Gastrocnemius medialis (tissue), 4 donors: Measurements from ENCODE around the gene SCUBE3. TPM values are rescaled to one million over a fixed set of nuclear protein-coding genes. Genes with fewer than 3 reads are reported as not detected.

Experiments used
- ATAC-seq, 2 donors: fragments of 150-250 bp; one replicate each; pipeline ENCODE4 v1.9.1; 2016
- DNase-seq, 2 donors: peaks; one replicate each; pipeline ENCODE4 v3.0.0-alpha.2; 2019
- H3K27ac ChIP-seq, 4 donors: fragments of 200-600 bp; sonication (generic); 1 replicate in 1 of 4; 2 replicates in 3 of 4; pipeline ENCODE4 v1.5.1; 2016 to 2018; ENCODE audit warnings: mild to moderate bottlenecking in 2 of 4, moderate library complexity in 1 of 4
- H3K27me3 ChIP-seq, 3 donors: fragments of 200-600 bp; sonication (generic) in 2 of 3; 1 replicate in 1 of 3; 2 replicates in 2 of 3; pipeline versions ENCODE4 v1.5.1 to v1.6.0; 2016 to 2019; ENCODE audit warnings: mild to moderate bottlenecking in 1 of 3, moderate library complexity in 1 of 3
- H3K36me3 ChIP-seq, 2 donors: fragments of 200-600 bp; sonication (generic) in 1 of 2; one replicate each; pipeline ENCODE4 v1.5.1; 2017 to 2018
- H3K4me1 ChIP-seq, 2 donors: fragments of 200-600 bp; sonication (generic) in 1 of 2; one replicate each; pipeline ENCODE4 v1.5.1; 2016 to 2017; ENCODE audit warnings: mild to moderate bottlenecking in 2 of 2
- H3K4me3 ChIP-seq, 4 donors: fragments of 200-600 bp; sonication (generic) in 3 of 4; 1 replicate in 1 of 4; 2 replicates in 3 of 4; pipeline ENCODE4 v1.5.1; 2016 to 2019; ENCODE audit warnings: mild to moderate bottlenecking in 2 of 4
- H3K9me3 ChIP-seq, 3 donors: fragments of 200-600 bp; sonication (generic) in 2 of 3; 1 replicate in 1 of 3; 2 replicates in 2 of 3; pipeline ENCODE4 v1.5.1; 2016 to 2019
- POLR2A ChIP-seq, 2 donors: fragments of 450-650 bp; IDR thresholded peaks; one replicate each; pipeline ENCODE4 v1.6.1; 2017; ENCODE audit warnings: antibody characterized with exemption in 2 of 2, mild to moderate bottlenecking in 2 of 2, moderate library complexity in 2 of 2
- in situ Hi-C, 4 donors: fragments of 200-750 bp; cut with MboI; loops; one replicate each; pipeline versions ENCODE4 v1.15.0 to v1.8.0; 2017; ENCODE audit warnings: low sequenced_read_pairs in 4 of 4
- intact Hi-C: fragments of 100-400 bp; cut with DNase I; formaldehyde crosslinking; loops from one replicate; pipeline ENCODE4 v1.15.1; 2023; ENCODE audit warnings: low total_unique reads
- total RNA-seq, 4 donors: library from RNA; depleted of rRNA; stranded (reverse); fragments of >200 nt; gene quantifications; one replicate each; pipeline versions ENCODE4 v1.1.0 to v1.2.3, GENCODE V29; 2016
- TF ChIP-seq, protein P1 (sequence below), 5 experiments: fragments of 450-650 bp in 3 of 5; fragments of 200-600 bp in 2 of 5; sonication (generic) in 2 of 5; IDR thresholded peaks in 4 of 5; conservative IDR thresholded peaks in 1 of 5; 1 replicate in 4 of 5; 2 replicates in 1 of 5; pipeline ENCODE4 v1.5.1; 2016 to 2019; ENCODE audit warnings: antibody characterized with exemption in 5 of 5, mild to moderate bottlenecking in 3 of 5, moderate library complexity in 3 of 5

SCUBE3 gene
- total RNA-seq, 4 donors from 2014 or later, result 0.05 to 0.07 TPM; not detected in 2

DNA sequence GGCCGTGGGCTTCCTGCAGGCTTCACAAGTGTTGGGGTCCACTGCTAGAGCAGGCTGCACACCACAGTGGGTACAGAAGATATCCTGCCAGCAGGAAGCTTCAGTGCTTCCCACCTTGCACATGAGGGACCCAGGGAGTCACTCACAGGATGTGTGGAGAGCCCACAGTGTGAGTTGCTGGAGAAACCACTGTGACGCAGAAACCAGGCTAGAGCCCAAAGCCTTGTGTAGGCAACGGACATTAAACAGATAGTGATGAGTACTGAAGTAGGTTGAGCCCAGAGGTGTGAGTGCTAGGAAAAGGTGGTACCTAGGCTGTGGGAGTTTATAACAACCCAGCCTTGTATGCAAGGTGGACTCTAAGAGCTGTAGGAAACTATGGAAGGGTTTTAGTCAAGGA, 65.0 kb downstream of the SCUBE3 start:
- H3K36me3 ChIP-seq, result no peaks in the 10 kb centered on the region
- in situ Hi-C loops (no loop called here), intact Hi-C loops (no loop called here)
- ATAC-seq, result no peak
- no peak overlapping the region for H3K27ac ChIP-seq
- no peak overlapping the region for H3K4me3 ChIP-seq
- H3K9me3 ChIP-seq, result no peaks in the 10 kb centered on the region
- H3K4me1 ChIP-seq, result peaks cover 35 to 47% of the 10 kb centered on the region in 2 donors
- no peak for DNase-seq
- TF ChIP-seq, protein P1, sequence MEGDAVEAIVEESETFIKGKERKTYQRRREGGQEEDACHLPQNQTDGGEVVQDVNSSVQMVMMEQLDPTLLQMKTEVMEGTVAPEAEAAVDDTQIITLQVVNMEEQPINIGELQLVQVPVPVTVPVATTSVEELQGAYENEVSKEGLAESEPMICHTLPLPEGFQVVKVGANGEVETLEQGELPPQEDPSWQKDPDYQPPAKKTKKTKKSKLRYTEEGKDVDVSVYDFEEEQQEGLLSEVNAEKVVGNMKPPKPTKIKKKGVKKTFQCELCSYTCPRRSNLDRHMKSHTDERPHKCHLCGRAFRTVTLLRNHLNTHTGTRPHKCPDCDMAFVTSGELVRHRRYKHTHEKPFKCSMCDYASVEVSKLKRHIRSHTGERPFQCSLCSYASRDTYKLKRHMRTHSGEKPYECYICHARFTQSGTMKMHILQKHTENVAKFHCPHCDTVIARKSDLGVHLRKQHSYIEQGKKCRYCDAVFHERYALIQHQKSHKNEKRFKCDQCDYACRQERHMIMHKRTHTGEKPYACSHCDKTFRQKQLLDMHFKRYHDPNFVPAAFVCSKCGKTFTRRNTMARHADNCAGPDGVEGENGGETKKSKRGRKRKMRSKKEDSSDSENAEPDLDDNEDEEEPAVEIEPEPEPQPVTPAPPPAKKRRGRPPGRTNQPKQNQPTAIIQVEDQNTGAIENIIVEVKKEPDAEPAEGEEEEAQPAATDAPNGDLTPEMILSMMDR (IDR thresholded peaks at IDR 0.05 in 4 of 5, conservative IDR thresholded peaks at IDR 0.05 in 1 of 5), result no peak
- TF ChIP-seq POLR2A (IDR thresholded peaks at IDR 0.05), result no peak
- no peaks in the 10 kb centered on the region for H3K27me3 ChIP-seq

DNA sequence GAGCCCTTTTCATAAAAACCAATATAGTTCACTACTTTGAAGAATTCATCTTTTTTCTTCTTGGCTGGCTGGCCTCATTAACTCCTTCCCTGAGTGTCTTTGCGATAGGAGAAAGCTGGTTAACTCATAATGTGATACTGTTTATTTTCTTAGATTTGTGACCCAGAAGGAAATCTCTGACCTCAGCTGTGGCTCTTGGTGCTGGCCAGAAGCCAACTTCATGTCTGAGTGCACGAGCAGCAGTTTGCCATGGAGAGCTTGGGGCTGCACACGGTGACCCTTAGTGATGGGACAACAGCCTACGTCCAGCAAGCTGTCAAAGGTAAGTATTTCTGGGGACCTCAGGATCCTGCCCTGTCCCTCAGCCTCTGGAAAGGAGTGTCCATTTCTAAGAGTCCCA, 67.1 kb downstream of the SCUBE3 start:
- Histone ChIP-seq H3K27ac (no peak overlapping the region), H3K4me3 (no peak overlapping the region), H3K9me3 (no peaks in the 10 kb centered on the region), H3K27me3 (no peaks in the 10 kb centered on the region), H3K4me1 (peaks cover 17 to 34% of the 10 kb centered on the region in 2 donors), H3K36me3 (peaks cover 0 to 13% of the 10 kb centered on the region in 2 donors)
- in situ Hi-C loops, result no loop called here
- no peak for DNase-seq
- TF ChIP-seq, protein P1 (IDR thresholded peaks at IDR 0.05 in 4 of 5, conservative IDR thresholded peaks at IDR 0.05 in 1 of 5), result no peak
- no peak for TF ChIP-seq POLR2A (IDR thresholded peaks at IDR 0.05)
- intact Hi-C loops, result no loop called here
- no peak for ATAC-seq

DNA sequence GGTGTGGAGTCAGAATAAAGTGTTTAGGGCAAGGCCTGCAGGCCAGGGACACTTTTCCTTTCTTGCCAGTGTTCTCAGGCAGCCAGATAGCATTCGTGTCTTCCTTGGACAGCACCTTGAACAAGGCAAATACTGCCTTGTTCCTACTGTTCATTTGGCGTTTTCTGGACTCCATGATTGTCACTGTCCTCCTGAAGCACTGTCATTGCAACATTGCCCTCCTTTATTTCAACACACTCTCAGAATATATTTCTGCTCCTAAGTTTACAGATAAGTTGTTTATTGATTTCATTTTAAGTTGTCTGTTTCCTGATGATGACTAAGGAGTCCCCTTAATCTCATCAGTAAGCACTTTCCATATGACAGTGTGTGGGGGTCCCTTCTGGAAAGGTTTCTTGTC, 68.7 kb downstream of the SCUBE3 start:
- Histone ChIP-seq H3K4me1 (peaks cover 21 to 46% of the 10 kb centered on the region in 2 donors), H3K36me3 (peaks cover 0 to 20% of the 10 kb centered on the region in 2 donors), H3K4me3 (no peak overlapping the region), H3K9me3 (no peaks in the 10 kb centered on the region), H3K27me3 (no peaks in the 10 kb centered on the region), H3K27ac (peak overlapping the region; percentile 28 to 76 (median 62))
- intact Hi-C loops, result no loop called here
- TF ChIP-seq, protein P1 (IDR thresholded peaks at IDR 0.05 in 4 of 5, conservative IDR thresholded peaks at IDR 0.05 in 1 of 5), result no peak
- TF ChIP-seq POLR2A (IDR thresholded peaks at IDR 0.05), result no peak
- DNase-seq (no peak), ATAC-seq (peak; percentile 44 to 55)
- in situ Hi-C loops, result no loop called here

DNA sequence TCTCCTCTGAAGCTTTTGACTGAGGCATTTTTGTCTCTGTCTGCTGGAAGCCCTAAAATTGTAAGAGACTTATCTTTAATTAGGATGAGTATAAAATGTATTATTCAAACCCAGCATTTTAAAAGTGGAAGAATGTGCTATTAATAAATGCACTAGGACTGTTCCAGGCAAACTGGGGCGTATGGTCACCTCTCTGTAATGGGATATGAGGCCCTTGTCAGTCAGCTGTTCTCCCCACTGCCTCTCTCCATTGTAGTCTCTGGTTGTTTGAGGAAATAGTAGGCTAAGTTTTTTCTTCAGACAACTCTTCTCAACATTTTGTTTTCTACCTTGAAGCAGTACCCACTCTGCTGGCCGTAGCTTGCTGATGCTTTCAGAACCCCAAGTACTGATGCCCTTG, 69.6 kb downstream of the SCUBE3 start:
- intact Hi-C loops (no loop called here), in situ Hi-C loops (no loop called here)
- H3K4me3 ChIP-seq, result no peak overlapping the region
- H3K9me3 ChIP-seq, result no peaks in the 10 kb centered on the region
- no peaks in the 10 kb centered on the region for H3K27me3 ChIP-seq
- TF ChIP-seq POLR2A (IDR thresholded peaks at IDR 0.05), result no peak
- TF ChIP-seq, protein P1 (IDR thresholded peaks at IDR 0.05 in 4 of 5, conservative IDR thresholded peaks at IDR 0.05 in 1 of 5), result no peak
- peaks cover 28 to 55% of the 10 kb centered on the region in 2 donors for H3K4me1 ChIP-seq
- peak overlapping the region; percentile 28 to 76 (median 62) for H3K27ac ChIP-seq
- peak in 1 of 2 donors; percentile 67 for ATAC-seq
- H3K36me3 ChIP-seq, result peaks cover 0 to 27% of the 10 kb centered on the region in 2 donors
- DNase-seq, result no peak
